Cortex of kidney (tissue), 1 donor: ENCODE results near the gene TNNI2.
"Not testable (repeated sequence)": the region's sequence is repeated elsewhere in the genome, so short reads cannot be mapped to it uniquely, and the experiment has no call there.

Source experiments
- DNase-seq: peaks from one replicate; lab custom pipeline; 2025; lab: John Stamatoyannopoulos, UW

The TNNI2 gene

GRCh38 chr11:1838426-1839144 is at the start of gene TNNI2:
Gene TNNI2 (plus strand): TSS chr11:1838981. CDS start chr11:1839697, 716 bp downstream.
- DNase-seq = no peak

GRCh38 chr11:1791912-1792311 is 46.9 kb upstream of the TNNI2 start:
- DNase-seq = no peak

GRCh38 chr11:1792461-1792860 is 46.3 kb upstream of the TNNI2 start:
- DNase-seq = no peak

- DNase-seq = no peak
Measured at GRCh38 chr11:1793081-1793480, 45.7 kb upstream of the TNNI2 start.

GRCh38 chr11:1796413-1797011 is 42.3 kb upstream of the TNNI2 start:
- no peak for DNase-seq

GRCh38 chr11:1797391-1798125 is 41.2 kb upstream of the TNNI2 start:
- DNase-seq = no peak

- no peak for DNase-seq
Measured at GRCh38 chr11:1803246-1803645, 35.5 kb upstream of the TNNI2 start.

- DNase-seq = not testable (repeated sequence)
Measured at GRCh38 chr11:1803835-1804519, 34.8 kb upstream of the TNNI2 start.

- no peak for DNase-seq
Measured at GRCh38 chr11:1805525-1805924, 33.3 kb upstream of the TNNI2 start.

GRCh38 chr11:1807264-1807995 is 31.4 kb upstream of the TNNI2 start:
- DNase-seq = no peak

- DNase-seq = no peak
Measured at GRCh38 chr11:1810761-1811160, 28.0 kb upstream of the TNNI2 start.

GRCh38 chr11:1812274-1812673 is 26.5 kb upstream of the TNNI2 start:
- no peak for DNase-seq

- no peak for DNase-seq
Measured at GRCh38 chr11:1812801-1813200, 26.0 kb upstream of the TNNI2 start.

GRCh38 chr11:1813356-1813755 is 25.4 kb upstream of the TNNI2 start:
- DNase-seq = not testable (repeated sequence)

GRCh38 chr11:1814691-1815090 is 24.1 kb upstream of the TNNI2 start:
- DNase-seq = no peak

- DNase-seq = no peak
Measured at GRCh38 chr11:1815311-1815710, 23.5 kb upstream of the TNNI2 start.

- DNase-seq = no peak
Measured at GRCh38 chr11:1815751-1816150, 23.0 kb upstream of the TNNI2 start.

- no peak for DNase-seq
Measured at GRCh38 chr11:1817000-1817399, 21.8 kb upstream of the TNNI2 start.

GRCh38 chr11:1817511-1817910 is 21.3 kb upstream of the TNNI2 start:
- no peak for DNase-seq

GRCh38 chr11:1819074-1819473 is 19.7 kb upstream of the TNNI2 start:
- no peak for DNase-seq

GRCh38 chr11:1820463-1821325 is 18.1 kb upstream of the TNNI2 start:
- DNase-seq = no peak
